GM12878 (cell line): ENCODE measurements around the gene GAK. TPM values are rescaled to one million over a fixed set of nuclear protein-coding genes. Genes with fewer than 3 reads are reported as not detected.

Experiments
- ATAC-seq: fragments of 200-7000 bp; cut with Tn5 transposase; 3 replicates; pipeline ENCODE4 v1.9.1; 2020; ENCODE audit warnings: mild to moderate bottlenecking, moderate library complexity
- BruUV-seq: library from RNA; stranded (reverse); fragments of 400-500 nt; replicated peaks from 2 replicates; lab custom pipeline; 2021; lab: Mats Ljungman, UMichigan
- CTCF ChIA-PET: fragments of 300-600 bp; sonication (Branson Sonifier 250); formaldehyde crosslinking; extraction: SDS; loops from one replicate; lab custom pipeline; 2021; ENCODE audit warnings: inconsistent platforms; lab: Yijun Ruan, JAX
- POLR2A ChIA-PET: fragments of 350-600 bp; formaldehyde crosslinking; extraction: SDS; loops from one replicate; lab custom pipeline; 2021; ENCODE audit warnings: inconsistent platforms; lab: Charles Lee
- RAD21 ChIA-PET: fragments of 300-600 bp; sonication (Branson Sonifier 250); formaldehyde crosslinking; loops from one replicate; lab custom pipeline; 2023; ENCODE audit warnings: antibody characterized with exemption; ENCODE audit not compliant: unreplicated experiment; lab: Charles Lee
- SMC1A ChIA-PET: fragments of 300-600 bp; sonication (Branson Sonifier 250); formaldehyde crosslinking; loops from one replicate; lab custom pipeline; 2023; ENCODE audit not compliant: unreplicated experiment, uncharacterized antibody; lab: Charles Lee
- DNase-seq: peaks from one replicate; pipeline ENCODE4 v3.0.0-alpha.2; 2011; ENCODE audit warnings: low read depth, low spot score
- FAIRE-seq: peaks from 3 replicates; lab custom pipeline; 2011; peaks lifted over from hg19 to GRCh38; lab: Jason Lieb, UNC
- H2AFZ ChIP-seq: 2 replicates; pipeline ENCODE4 v1.6.0; 2011; ENCODE audit warnings: low read depth, low read length, control low read depth; ENCODE audit not compliant: control insufficient read depth
- H3K27ac ChIP-seq: 2 replicates; pipeline ENCODE4 v1.5.1; 2011; ENCODE audit warnings: control low read depth; ENCODE audit not compliant: control insufficient read depth, insufficient read depth
- H3K27me3 ChIP-seq, 2 experiments: replicated peaks in 1 of 2; 2 replicates each; pipeline versions ENCODE4 v1.6.0 to v1.6.1; 2011; ENCODE audit warnings: low read length in 1 of 2; ENCODE audit not compliant: control insufficient read depth in 2 of 2, insufficient read depth in 2 of 2
- H3K36me3 ChIP-seq, 2 experiments: 2 replicates each; pipeline ENCODE4 v1.5.1; 2011; ENCODE audit warnings: low read length in 1 of 2; ENCODE audit not compliant: control insufficient read depth in 2 of 2, insufficient read depth in 2 of 2
- H3K4me1 ChIP-seq: 2 replicates; pipeline ENCODE4 v1.6.1; 2011; ENCODE audit warnings: mild to moderate bottlenecking, low read length, moderate library complexity, mixed read lengths; ENCODE audit not compliant: control insufficient read depth, insufficient read depth
- H3K4me2 ChIP-seq: 2 replicates; pipeline ENCODE4 v1.6.0; 2011; ENCODE audit warnings: control low read depth; ENCODE audit not compliant: control insufficient read depth, insufficient read depth
- H3K4me3 ChIP-seq: fragments of 200-600 bp; sonication (generic); 2 replicates; pipeline ENCODE4 v1.5.1; 2016
- H3K79me2 ChIP-seq: 2 replicates; pipeline ENCODE4 v1.6.0; 2011; ENCODE audit warnings: low read length; ENCODE audit not compliant: control insufficient read depth, insufficient read depth
- H3K9ac ChIP-seq: 2 replicates; pipeline ENCODE4 v1.8.0; 2011; ENCODE audit warnings: low read length, control low read depth, mixed read lengths; ENCODE audit not compliant: control insufficient read depth, insufficient read depth
- H3K9me3 ChIP-seq: replicated peaks from 3 replicates; pipeline ENCODE4 v1.5.1; 2011; ENCODE audit warnings: mild to moderate bottlenecking, low read length; ENCODE audit not compliant: control insufficient read depth, insufficient read depth
- H4K20me1 ChIP-seq: 2 replicates; pipeline ENCODE4 v1.6.0; 2011; ENCODE audit not compliant: control insufficient read depth, insufficient read depth
- BACH1 ChIP-seq: fragments of 450-650 bp; IDR thresholded peaks from 2 replicates; pipeline ENCODE4 v1.6.1; 2017; ENCODE audit warnings: mild to moderate bottlenecking, borderline replicate concordance
- BCL11A ChIP-seq: IDR thresholded peaks from 2 replicates; pipeline ENCODE4 v1.6.1; 2011; ENCODE audit warnings: low read depth, low read length
- DPF2 ChIP-seq: fragments of 450-650 bp; IDR thresholded peaks from 2 replicates; pipeline ENCODE4 v1.6.1; 2017; ENCODE audit warnings: mild to moderate bottlenecking
- ETV6 ChIP-seq, 2 experiments: fragments of 450-650 bp in 1 of 2; IDR thresholded peaks in 1 of 2; conservative IDR thresholded peaks in 1 of 2; 2 replicates each; pipeline ENCODE4 v1.6.1; 2014; ENCODE audit warnings: antibody characterized with exemption in 1 of 2, borderline replicate concordance in 1 of 2, low read depth in 1 of 2, mild to moderate bottlenecking in 1 of 2, moderate library complexity in 1 of 2
- IKZF1 ChIP-seq: fragments of 450-650 bp; conservative IDR thresholded peaks from 2 replicates; pipeline ENCODE4 v1.6.1; 2017; ENCODE audit warnings: antibody characterized with exemption, mild to moderate bottlenecking
- MEF2A ChIP-seq: IDR thresholded peaks from 2 replicates; pipeline ENCODE4 v1.6.1; 2011; ENCODE audit warnings: low read depth, mild to moderate bottlenecking, low read length, moderate library complexity; ENCODE audit not compliant: insufficient read depth
- MTA2 ChIP-seq: fragments of 450-650 bp; IDR thresholded peaks from 2 replicates; pipeline ENCODE4 v1.6.1; 2016; ENCODE audit warnings: low read depth, mild to moderate bottlenecking, moderate library complexity
- MXI1 ChIP-seq: fragments of 150-350 bp; IDR thresholded peaks from 2 replicates; pipeline ENCODE4 v1.6.1; 2011; ENCODE audit warnings: low read depth, mild to moderate bottlenecking, inconsistent platforms, low read length, improper control_type of control experiment
- MYC ChIP-seq: IDR thresholded peaks from 2 replicates; pipeline ENCODE4 v1.6.1; 2011; ENCODE audit warnings: mild to moderate bottlenecking, low read length, moderate library complexity, inconsistent platforms; ENCODE audit not compliant: insufficient read depth, insufficient replicate concordance, insufficient read length, severe bottlenecking
- NFIC ChIP-seq: IDR thresholded peaks from 2 replicates; pipeline ENCODE4 v1.6.1; 2012; ENCODE audit warnings: low read depth, mild to moderate bottlenecking, inconsistent platforms, low read length, moderate library complexity
- RUNX3 ChIP-seq: IDR thresholded peaks from 2 replicates; pipeline ENCODE4 v1.6.1; 2012; ENCODE audit warnings: low read length, inconsistent platforms
- SIN3A ChIP-seq: IDR thresholded peaks from 2 replicates; pipeline ENCODE4 v1.6.1; 2012; ENCODE audit warnings: low read depth, low read length, improper control_type of control experiment
- TCF12 ChIP-seq: IDR thresholded peaks from 2 replicates; pipeline ENCODE4 v1.6.1; 2011; ENCODE audit warnings: low read depth, mild to moderate bottlenecking, low read length
- ZSCAN29 ChIP-seq: fragments of 450-650 bp; IDR thresholded peaks from 2 replicates; pipeline ENCODE4 v1.6.1; 2017; ENCODE audit warnings: mild to moderate bottlenecking, moderate library complexity
- WGBS: methylation state at CpG from one replicate; pipeline ENCODE4 v1.1.6; 2016; ENCODE audit warnings: low lambda C conversion rate; ENCODE audit not compliant: insufficient replicate concordance, insufficient coverage; ENCODE audit errors: missing lambda C conversion rate; 5-methylcytosine and 5-hydroxymethylcytosine counted together
- in situ Hi-C: fragments of 300-500 bp; cut with MboI; formaldehyde crosslinking; loops from 9 replicates; pipeline ENCODE4 v1.14.3; 2018; ENCODE audit warnings: mixed read lengths
- intact Hi-C: fragments of 100-400 bp; cut with micrococcal nuclease; formaldehyde crosslinking; loops from one replicate; pipeline ENCODE4 v1.14.2; 2022; ENCODE audit not compliant: unreplicated experiment
- polyA plus RNA-seq, 11 experiments: library from polyadenylated mRNA; depleted of rRNA in 4 of 11; unstranded in 6 of 11; stranded (reverse) in 5 of 11; fragments of >200 nt; fragmentation: Nextera tagmentation in 4 of 11; fragmentation: Illumina TruSeq in 1 of 11; extraction: Ambion mirVana in 4 of 11; extraction: Trizol in 1 of 11; gene quantifications; 1 replicate in 1 of 11; 2 replicates in 10 of 11; pipeline versions ENCODE4 v1.2.1 to v1.2.3, GENCODE V29; 2011 to 2016; ENCODE audit warnings: inconsistent platforms in 2 of 11, missing spikeins in 2 of 11, low read depth in 1 of 11
- total RNA-seq, 4 experiments: library from RNA; depleted of rRNA in 3 of 4; stranded (reverse); fragments of >200 nt in 3 of 4; fragmentation: Illumina TruSeq in 1 of 4; extraction: Trizol in 1 of 4; gene quantifications; 2 replicates each; pipeline versions ENCODE4 v1.2.1 to v1.2.3, GENCODE V29; 2013 to 2021
- TF ChIP-seq, protein P1 (sequence below): IDR thresholded peaks from 2 replicates; pipeline ENCODE4 v1.6.1; 2011; ENCODE audit warnings: mild to moderate bottlenecking, low read depth, low read length, moderate library complexity; ENCODE audit not compliant: insufficient replicate concordance

GAK gene
- total and polyA plus RNA-seq, 10 of the 15 experiments (the other 5 are each of a cell fraction or from before 2014, with no cell fraction given): 0.82 to 127 (median 53.8) TPM

DNA sequence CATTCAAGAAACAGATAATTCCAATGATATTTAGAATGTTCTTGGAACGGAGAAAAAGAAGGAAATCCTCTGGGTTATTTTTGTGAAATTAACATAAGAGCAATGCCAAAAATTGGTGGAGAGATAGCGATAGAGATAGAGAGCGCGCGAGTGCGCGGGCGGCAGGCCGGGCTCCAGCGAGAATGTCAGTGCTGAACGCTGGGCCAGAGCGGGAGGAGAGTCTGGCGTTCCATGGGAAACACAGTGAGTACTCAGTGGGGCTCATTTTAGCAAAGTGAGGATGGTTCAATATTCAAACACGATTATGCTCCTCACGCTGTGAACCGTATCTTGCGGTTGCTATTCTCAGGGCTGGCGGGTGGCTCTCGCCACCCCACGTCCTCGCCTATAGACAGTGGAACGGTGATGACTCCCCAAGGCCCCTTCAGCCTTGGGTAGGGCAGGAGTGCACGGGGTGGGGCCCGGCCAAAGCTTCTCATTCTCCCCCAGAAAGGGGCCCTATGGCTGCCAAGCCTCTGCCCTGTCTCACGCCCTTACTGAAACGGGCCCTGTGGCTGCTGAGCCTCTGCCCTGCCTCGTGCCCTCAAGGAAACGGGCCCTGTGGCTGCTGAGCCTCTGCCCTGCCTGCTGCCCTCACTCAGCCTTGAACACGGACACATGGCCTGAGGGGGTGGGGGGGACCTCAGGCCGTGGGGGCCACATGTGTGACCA, 123.1 kb downstream of the GAK start:
- ChIA-PET POLR2A (no interaction called here), CTCF (no interaction called here), SMC1A (no interaction called here), RAD21 (no interaction called here)
- no peak overlapping the region for H3K4me3 ChIP-seq
- no peaks in the 10 kb centered on the region for H3K36me3 ChIP-seq
- H4K20me1 ChIP-seq: no peaks in the 10 kb centered on the region
- TF ChIP-seq, protein P1, sequence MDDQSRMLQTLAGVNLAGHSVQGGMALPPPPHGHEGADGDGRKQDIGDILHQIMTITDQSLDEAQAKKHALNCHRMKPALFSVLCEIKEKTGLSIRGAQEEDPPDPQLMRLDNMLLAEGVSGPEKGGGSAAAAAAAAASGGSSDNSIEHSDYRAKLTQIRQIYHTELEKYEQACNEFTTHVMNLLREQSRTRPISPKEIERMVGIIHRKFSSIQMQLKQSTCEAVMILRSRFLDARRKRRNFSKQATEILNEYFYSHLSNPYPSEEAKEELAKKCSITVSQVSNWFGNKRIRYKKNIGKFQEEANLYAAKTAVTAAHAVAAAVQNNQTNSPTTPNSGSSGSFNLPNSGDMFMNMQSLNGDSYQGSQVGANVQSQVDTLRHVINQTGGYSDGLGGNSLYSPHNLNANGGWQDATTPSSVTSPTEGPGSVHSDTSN: no peak
- no peak for TF ChIP-seq SIN3A
- TF ChIP-seq ETV6 (conservative IDR thresholded peaks at IDR 0.05 in 1 of 2, IDR thresholded peaks at IDR 0.05 in 1 of 2; ENCODE audit: borderline replicate concordance in 1 of 2, low read depth in 1 of 2): no peak
- TF ChIP-seq MEF2A: no peak
- TF ChIP-seq DPF2: no peak
- no peak for TF ChIP-seq MTA2
- TF ChIP-seq MXI1: no peak
- no peak for TF ChIP-seq TCF12
- TF ChIP-seq NFIC: no peak
- TF ChIP-seq RUNX3: no peak
- no peak for TF ChIP-seq MYC
- TF ChIP-seq ZSCAN29: no peak
- TF ChIP-seq BCL11A: no peak
- no peak for TF ChIP-seq BACH1
- TF ChIP-seq IKZF1: no peak
- intact Hi-C loops: no loop called here
- no peak for ATAC-seq
- H3K9me3 ChIP-seq: no peaks in the 10 kb centered on the region
- no peaks in the 10 kb centered on the region for H3K79me2 ChIP-seq
- in situ Hi-C loops: no loop called here
- no peaks in the 10 kb centered on the region for H3K4me1 ChIP-seq
- H3K27me3 ChIP-seq: no peaks in the 10 kb centered on the region
- no peak overlapping the region for H2AFZ ChIP-seq
- H3K9ac ChIP-seq: no peak overlapping the region
- FAIRE-seq: no peak
- BruUV-seq: no TSS peak
- WGBS: 71% methylated on average over 30 of the region's 30 CpGs
- no peak overlapping the region for H3K27ac ChIP-seq
- no peak overlapping the region for H3K4me2 ChIP-seq
- no peak for DNase-seq
